GM12878 (cell line): ENCODE data around the gene CLEC2B. TPM values are rescaled to one million over a fixed set of nuclear protein-coding genes. Genes with fewer than 3 reads are reported as not detected.

Experiments
- BHLHE40 ChIP-seq, 2 experiments: fragments of 450-650 bp in 1 of 2; IDR thresholded peaks; 2 replicates each; pipeline ENCODE4 v1.6.1; 2011 to 2017; ENCODE audit warnings: low read depth in 2 of 2, borderline replicate concordance in 1 of 2, improper control_type of control experiment in 1 of 2, low read length in 1 of 2, mild to moderate bottlenecking in 1 of 2
- E4F1 ChIP-seq: fragments of 450-650 bp; IDR thresholded peaks from 2 replicates; pipeline ENCODE4 v1.6.1; 2018; ENCODE audit warnings: borderline replicate concordance, mild to moderate bottlenecking; ENCODE audit not compliant: partially characterized antibody
- ESRRA ChIP-seq: IDR thresholded peaks from 2 replicates; pipeline ENCODE4 v1.6.1; 2012; ENCODE audit warnings: mild to moderate bottlenecking, low read length, improper control_type of control experiment
- MTA2 ChIP-seq: fragments of 450-650 bp; IDR thresholded peaks from 2 replicates; pipeline ENCODE4 v1.6.1; 2016; ENCODE audit warnings: low read depth, mild to moderate bottlenecking, moderate library complexity
- NFYB ChIP-seq: IDR thresholded peaks from 2 replicates; pipeline ENCODE4 v1.6.1; 2011; ENCODE audit warnings: low read depth, mild to moderate bottlenecking, low read length, improper control_type of control experiment, moderate library complexity; ENCODE audit not compliant: insufficient read depth
- NKRF ChIP-seq: fragments of 450-650 bp; conservative IDR thresholded peaks from 2 replicates; pipeline ENCODE4 v1.6.1; 2017; ENCODE audit warnings: mild to moderate bottlenecking, moderate library complexity
- PAX5 ChIP-seq: IDR thresholded peaks from 2 replicates; pipeline ENCODE4 v1.6.1; 2011; ENCODE audit warnings: low read depth, low read length, borderline replicate concordance
- USF1 ChIP-seq: IDR thresholded peaks from 2 replicates; pipeline ENCODE4 v1.6.1; 2011; ENCODE audit warnings: borderline replicate concordance, low read depth, mild to moderate bottlenecking, moderate library complexity, mixed read lengths, low read length; ENCODE audit not compliant: insufficient read depth; ENCODE audit errors: extremely low read length
- WRNIP1 ChIP-seq: IDR thresholded peaks from 2 replicates; pipeline ENCODE4 v1.6.1; 2011; ENCODE audit warnings: low read depth, low read length, improper control_type of control experiment, borderline replicate concordance
- ZBED1 ChIP-seq: IDR thresholded peaks from 2 replicates; pipeline ENCODE4 v1.6.1; 2016; ENCODE audit warnings: borderline replicate concordance
- polyA plus RNA-seq, 11 experiments: library from polyadenylated mRNA; depleted of rRNA in 4 of 11; unstranded in 6 of 11; stranded (reverse) in 5 of 11; fragments of >200 nt; fragmentation: Nextera tagmentation in 4 of 11; fragmentation: Illumina TruSeq in 1 of 11; extraction: Ambion mirVana in 4 of 11; extraction: Trizol in 1 of 11; gene quantifications; 1 replicate in 1 of 11; 2 replicates in 10 of 11; pipeline versions ENCODE4 v1.2.1 to v1.2.3, GENCODE V29; 2011 to 2016; ENCODE audit warnings: inconsistent platforms in 2 of 11, missing spikeins in 2 of 11, low read depth in 1 of 11
- total RNA-seq, 4 experiments: library from RNA; depleted of rRNA in 3 of 4; stranded (reverse); fragments of >200 nt in 3 of 4; fragmentation: Illumina TruSeq in 1 of 4; extraction: Trizol in 1 of 4; gene quantifications; 2 replicates each; pipeline versions ENCODE4 v1.2.1 to v1.2.3, GENCODE V29; 2013 to 2021

Gene CLEC2B
- total and polyA plus RNA-seq, 10 of the 15 experiments (the other 5 are each of a cell fraction or from before 2014, with no cell fraction given): 7.1 to 21.6 (median 12.0) TPM

- TF ChIP-seq NKRF: no peak
- TF ChIP-seq ZBED1: no peak
- TF ChIP-seq WRNIP1: no peak
- no peak for TF ChIP-seq BHLHE40 (IDR thresholded peaks at IDR 0.05; ENCODE audit: borderline replicate concordance in 1 of 2, low read depth in 2 of 2, low read length in 1 of 2)
- no peak for TF ChIP-seq PAX5
- no peak for TF ChIP-seq E4F1
- TF ChIP-seq ESRRA: no peak
- TF ChIP-seq NFYB: no peak
- no peak for TF ChIP-seq USF1
- TF ChIP-seq MTA2: no peak
These were observed 2.3 kb downstream of the CLEC2B start (continued) for GRCh38 chr12:9866860-9867269.
